Astrocyte (in vitro differentiated cells and primary cell): ENCODE measurements around the gene FAM131B. TPM values are rescaled to one million over a fixed set of nuclear protein-coding genes. Genes with fewer than 3 reads are reported as not detected.

Experiments
- DNase-seq: peaks from one replicate; pipeline ENCODE4 v3.0.0-alpha.2; 2010; ENCODE audit warnings: low read depth
- FAIRE-seq: peaks from 2 replicates; lab custom pipeline; 2011; peaks lifted over from hg19 to GRCh38; lab: Jason Lieb, UNC
- H2AFZ ChIP-seq: 2 replicates; pipeline ENCODE4 v1.6.0; 2012; ENCODE audit warnings: low read depth, low read length, inconsistent platforms
- H3K27ac ChIP-seq: 2 replicates; pipeline ENCODE4 v1.5.1; 2011; ENCODE audit warnings: low read depth, low read length, inconsistent platforms
- H3K27me3 ChIP-seq: 2 replicates; pipeline ENCODE4 v1.6.0; 2011; ENCODE audit warnings: low read length, inconsistent platforms; ENCODE audit not compliant: insufficient read depth
- H3K36me3 ChIP-seq: 2 replicates; pipeline ENCODE4 v1.5.1; 2011; ENCODE audit warnings: low read length, inconsistent platforms; ENCODE audit not compliant: insufficient read depth
- H3K4me1 ChIP-seq: 2 replicates; pipeline ENCODE4 v1.5.1; 2011; ENCODE audit warnings: low read length, inconsistent platforms; ENCODE audit not compliant: insufficient read depth
- H3K4me2 ChIP-seq: 2 replicates; pipeline ENCODE4 v1.6.0; 2012; ENCODE audit warnings: low read length, inconsistent platforms
- H3K4me3 ChIP-seq: 2 replicates; pipeline ENCODE4 v1.5.1; 2011; ENCODE audit warnings: low read depth, mild to moderate bottlenecking, low read length, inconsistent platforms; ENCODE audit not compliant: insufficient read depth
- H3K79me2 ChIP-seq: 2 replicates; pipeline ENCODE4 v1.6.0; 2012; ENCODE audit warnings: mild to moderate bottlenecking, low read length, inconsistent platforms; ENCODE audit not compliant: insufficient read depth
- H3K9ac ChIP-seq: 2 replicates; pipeline ENCODE4 v1.6.0; 2012; ENCODE audit warnings: mild to moderate bottlenecking, low read length, inconsistent platforms
- H3K9me3 ChIP-seq: 2 replicates; pipeline ENCODE4 v1.5.1; 2012; ENCODE audit warnings: low read depth, mild to moderate bottlenecking, low read length, inconsistent platforms; ENCODE audit not compliant: insufficient read depth
- H4K20me1 ChIP-seq: 2 replicates; pipeline ENCODE4 v1.6.0; 2012; ENCODE audit warnings: low read length, inconsistent platforms; ENCODE audit not compliant: insufficient read depth
- H3K27ac Mint-ChIP-seq: one replicate; pipeline ENCODE4 v1.8.0; 2021; ENCODE audit warnings: mild to moderate bottlenecking, mixed read lengths; ENCODE audit not compliant: unreplicated experiment
- H3K27me3 Mint-ChIP-seq: one replicate; pipeline ENCODE4 v1.8.0; 2021; ENCODE audit warnings: low read depth, mixed read lengths; ENCODE audit not compliant: unreplicated experiment
- H3K36me3 Mint-ChIP-seq: one replicate; pipeline ENCODE4 v1.8.0; 2021; ENCODE audit warnings: low read depth, mixed read lengths; ENCODE audit not compliant: unreplicated experiment
- H3K4me1 Mint-ChIP-seq: one replicate; pipeline ENCODE4 v1.8.0; 2021; ENCODE audit warnings: low read depth, mixed read lengths; ENCODE audit not compliant: unreplicated experiment
- H3K4me3 Mint-ChIP-seq: one replicate; pipeline ENCODE4 v1.8.0; 2021; ENCODE audit warnings: mild to moderate bottlenecking, moderate library complexity, mixed read lengths; ENCODE audit not compliant: unreplicated experiment
- H3K9me3 Mint-ChIP-seq: one replicate; pipeline ENCODE4 v1.8.0; 2021; ENCODE audit warnings: mild to moderate bottlenecking, mixed read lengths; ENCODE audit not compliant: unreplicated experiment
- EZH2 ChIP-seq: IDR thresholded peaks from 2 replicates; pipeline ENCODE4 v1.6.1; 2012; ENCODE audit warnings: mild to moderate bottlenecking, low read length, inconsistent platforms; ENCODE audit not compliant: insufficient read depth
- total RNA-seq: library from RNA; stranded (reverse); gene quantifications from 2 replicates; pipeline ENCODE4 v1.2.1, GENCODE V29; 2021
- TF ChIP-seq, protein P1 (sequence below): IDR thresholded peaks from 2 replicates; pipeline ENCODE4 v1.5.1; 2011; ENCODE audit warnings: low read depth, mild to moderate bottlenecking, inconsistent platforms, low read length, moderate library complexity; ENCODE audit not compliant: insufficient read depth

FAM131B gene
- total RNA-seq, 1 donor from 2014 or later: 7.6 TPM

DNA sequence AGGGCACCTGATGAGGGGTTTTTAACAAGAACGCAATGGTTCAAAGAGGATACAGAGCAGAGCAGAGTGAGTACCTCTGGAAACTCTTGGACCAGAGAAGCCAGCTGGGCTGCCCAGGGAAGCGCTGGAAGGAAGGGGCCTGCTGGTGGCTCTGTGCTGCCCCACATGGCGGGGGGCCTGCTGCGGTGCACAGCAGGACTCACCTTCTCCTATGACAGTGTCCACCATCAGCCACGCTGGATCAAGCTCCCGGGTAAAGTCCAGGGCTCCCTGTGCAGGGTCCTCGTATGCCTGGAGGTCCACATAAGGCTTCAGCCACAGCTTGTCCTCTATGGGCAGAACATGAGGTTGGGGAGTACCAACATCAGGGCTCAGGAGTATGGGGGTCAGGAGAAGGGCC is 33.7 kb upstream of the FAM131B start:
- DNase-seq (no peak), FAIRE-seq (no peak)
- Mint-ChIP-seq H3K36me3 (peaks cover 11% of the 10 kb centered on the region), H3K4me3 (no peak overlapping the region), H3K9me3 (no peaks in the 10 kb centered on the region), H3K27ac (no peak overlapping the region), H3K27me3 (peaks cover 9% of the 10 kb centered on the region), H3K4me1 (peaks cover 13% of the 10 kb centered on the region)
- Histone ChIP-seq H4K20me1 (peaks cover 34% of the 10 kb centered on the region), H3K9ac (no peak overlapping the region), H3K9me3 (no peaks in the 10 kb centered on the region), H3K27ac (no peak overlapping the region), H3K27me3 (peaks cover 5% of the 10 kb centered on the region), H2AFZ (no peak overlapping the region), H3K79me2 (no peaks in the 10 kb centered on the region), H3K4me2 (no peak overlapping the region), H3K36me3 (peaks cover 5% of the 10 kb centered on the region), H3K4me1 (peaks cover 10% of the 10 kb centered on the region), H3K4me3 (no peak overlapping the region)
- TF ChIP-seq, protein P1, sequence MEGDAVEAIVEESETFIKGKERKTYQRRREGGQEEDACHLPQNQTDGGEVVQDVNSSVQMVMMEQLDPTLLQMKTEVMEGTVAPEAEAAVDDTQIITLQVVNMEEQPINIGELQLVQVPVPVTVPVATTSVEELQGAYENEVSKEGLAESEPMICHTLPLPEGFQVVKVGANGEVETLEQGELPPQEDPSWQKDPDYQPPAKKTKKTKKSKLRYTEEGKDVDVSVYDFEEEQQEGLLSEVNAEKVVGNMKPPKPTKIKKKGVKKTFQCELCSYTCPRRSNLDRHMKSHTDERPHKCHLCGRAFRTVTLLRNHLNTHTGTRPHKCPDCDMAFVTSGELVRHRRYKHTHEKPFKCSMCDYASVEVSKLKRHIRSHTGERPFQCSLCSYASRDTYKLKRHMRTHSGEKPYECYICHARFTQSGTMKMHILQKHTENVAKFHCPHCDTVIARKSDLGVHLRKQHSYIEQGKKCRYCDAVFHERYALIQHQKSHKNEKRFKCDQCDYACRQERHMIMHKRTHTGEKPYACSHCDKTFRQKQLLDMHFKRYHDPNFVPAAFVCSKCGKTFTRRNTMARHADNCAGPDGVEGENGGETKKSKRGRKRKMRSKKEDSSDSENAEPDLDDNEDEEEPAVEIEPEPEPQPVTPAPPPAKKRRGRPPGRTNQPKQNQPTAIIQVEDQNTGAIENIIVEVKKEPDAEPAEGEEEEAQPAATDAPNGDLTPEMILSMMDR: no peak
- TF ChIP-seq EZH2: no peak

DNA sequence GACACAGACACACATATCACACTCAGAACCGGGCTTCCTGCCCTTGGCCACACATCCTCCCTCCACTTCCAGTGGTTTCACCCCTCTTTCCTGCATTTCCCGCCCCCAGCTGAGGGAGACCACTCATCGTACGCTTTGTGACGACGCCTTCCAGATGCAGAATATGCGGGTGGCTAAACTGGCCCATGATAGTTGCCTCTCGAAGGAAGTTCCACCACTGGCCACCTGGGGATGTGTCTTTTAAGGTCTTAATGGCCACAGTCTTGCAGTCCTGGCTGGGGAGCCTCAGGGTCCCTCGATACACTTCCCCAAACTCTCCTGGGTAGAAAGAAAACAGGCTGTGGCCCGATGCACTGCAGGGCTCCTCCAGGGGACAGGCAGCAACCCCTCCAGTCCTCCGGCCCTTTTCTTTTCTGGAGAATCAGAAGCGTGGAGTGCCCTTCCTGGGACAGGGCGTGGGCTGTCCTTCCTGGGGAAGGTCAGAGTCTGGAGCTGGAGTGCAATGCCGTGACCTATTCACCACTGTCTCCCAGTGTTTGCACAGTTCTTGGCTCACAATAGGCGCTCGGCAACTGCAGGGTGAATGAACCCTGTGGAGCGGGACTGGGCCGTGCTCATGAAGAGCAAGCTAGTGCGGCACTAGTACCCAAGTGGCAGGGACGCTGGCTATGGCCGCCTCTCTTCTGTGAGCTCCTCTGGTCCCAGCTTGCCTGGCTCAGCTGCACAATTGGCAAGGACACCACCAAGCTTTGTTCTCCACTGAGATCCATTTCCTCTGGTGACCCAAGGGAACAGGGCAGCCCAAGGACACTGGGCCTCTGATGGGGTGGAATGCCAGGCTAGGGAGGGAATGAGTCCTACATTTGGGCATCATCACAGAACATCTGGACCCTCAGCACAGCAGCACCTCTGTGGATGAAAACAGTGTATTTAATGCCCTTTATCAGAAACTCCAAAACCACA is 33.0 kb upstream of the FAM131B start:
- Histone ChIP-seq H3K4me3 (no peak overlapping the region), H3K79me2 (peaks cover 3% of the 10 kb centered on the region), H3K9me3 (no peaks in the 10 kb centered on the region), H3K4me1 (peaks cover 17% of the 10 kb centered on the region), H3K27me3 (peaks cover under 1% of the 10 kb centered on the region), H3K36me3 (peaks cover 11% of the 10 kb centered on the region), H3K27ac (no peak overlapping the region), H4K20me1 (peaks cover 42% of the 10 kb centered on the region), H3K9ac (no peak overlapping the region), H3K4me2 (no peak overlapping the region), H2AFZ (no peak overlapping the region)
- TF ChIP-seq, protein P1: peak; percentile 39
- TF ChIP-seq EZH2: no peak
- no peaks in the 10 kb centered on the region for H3K9me3 Mint-ChIP-seq
- peaks cover 11% of the 10 kb centered on the region for H3K36me3 Mint-ChIP-seq
- no peak overlapping the region for H3K27ac Mint-ChIP-seq
- peaks cover 13% of the 10 kb centered on the region for H3K4me1 Mint-ChIP-seq
- DNase-seq (no peak), FAIRE-seq (no peak)
- peaks cover 4% of the 10 kb centered on the region for H3K27me3 Mint-ChIP-seq
- H3K4me3 Mint-ChIP-seq: no peak overlapping the region

DNA sequence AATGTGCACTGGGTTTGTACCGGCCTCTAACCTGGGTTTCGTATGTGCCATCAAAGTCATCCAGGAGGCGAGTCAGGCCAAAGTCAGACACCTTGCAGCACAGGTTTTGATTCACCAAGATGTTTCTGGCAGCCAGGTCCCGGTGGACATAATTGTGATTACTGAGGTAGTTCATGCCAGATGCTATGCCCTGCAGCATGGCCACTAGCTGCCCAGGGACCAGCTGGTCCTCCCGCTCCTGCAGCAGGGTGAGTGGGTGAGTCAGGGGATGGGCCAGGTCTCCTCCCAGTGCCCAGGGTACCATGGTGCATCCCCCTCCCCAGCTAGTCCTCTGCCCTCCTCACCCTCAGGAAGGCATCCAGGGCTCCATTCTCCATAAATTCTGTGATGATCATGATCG is 32.3 kb upstream of the FAM131B start:
- peaks cover 14% of the 10 kb centered on the region for H3K36me3 Mint-ChIP-seq
- Histone ChIP-seq H2AFZ (no peak overlapping the region), H3K79me2 (peaks cover 10% of the 10 kb centered on the region), H3K9ac (no peak overlapping the region), H4K20me1 (peaks cover 49% of the 10 kb centered on the region), H3K4me1 (peaks cover 24% of the 10 kb centered on the region), H3K36me3 (peaks cover 18% of the 10 kb centered on the region), H3K27ac (no peak overlapping the region), H3K27me3 (no peaks in the 10 kb centered on the region), H3K4me3 (no peak overlapping the region), H3K4me2 (no peak overlapping the region), H3K9me3 (no peaks in the 10 kb centered on the region)
- no peak for DNase-seq
- peaks cover 20% of the 10 kb centered on the region for H3K4me1 Mint-ChIP-seq
- H3K4me3 Mint-ChIP-seq: no peak overlapping the region
- H3K9me3 Mint-ChIP-seq: peaks cover 4% of the 10 kb centered on the region
- TF ChIP-seq, protein P1: no peak
- TF ChIP-seq EZH2: no peak
- FAIRE-seq: no peak
- no peak overlapping the region for H3K27ac Mint-ChIP-seq
- H3K27me3 Mint-ChIP-seq: peaks cover 3% of the 10 kb centered on the region
